Kidney capillary endothelial cell (primary cell): Measurements from ENCODE around the gene NKAIN2.

Source experiments
- DNase-seq: peaks from one replicate; pipeline ENCODE4 v3.0.0-alpha.2; 2018; ENCODE audit warnings: low spot score

NKAIN2 gene

GRCh38 chr6:124599656-124600055 lies 796.0 kb downstream of the NKAIN2 start:
- no peak for DNase-seq

GRCh38 chr6:124604719-124605118 lies 801.1 kb downstream of the NKAIN2 start:
- DNase-seq: no peak

- DNase-seq: no peak
Measured at GRCh38 chr6:124607119-124607627, 803.5 kb downstream of the NKAIN2 start.

GRCh38 chr6:124613031-124613430 lies 809.4 kb downstream of the NKAIN2 start:
- no peak for DNase-seq

- DNase-seq: no peak
Measured at GRCh38 chr6:124622351-124622750, 818.7 kb downstream of the NKAIN2 start.

GRCh38 chr6:124633655-124634054 lies 830.0 kb downstream of the NKAIN2 start:
- no peak for DNase-seq

- no peak for DNase-seq
Measured at GRCh38 chr6:124640432-124640831, 836.8 kb downstream of the NKAIN2 start.

- DNase-seq: no peak
Measured at GRCh38 chr6:124655866-124656265, 852.2 kb downstream of the NKAIN2 start.

- DNase-seq: no peak
Measured at GRCh38 chr6:124658053-124658452, 854.4 kb downstream of the NKAIN2 start.

- no peak for DNase-seq
Measured at GRCh38 chr6:124659427-124659826, 855.8 kb downstream of the NKAIN2 start.

- no peak for DNase-seq
Measured at GRCh38 chr6:124660185-124660584, 856.5 kb downstream of the NKAIN2 start.

- DNase-seq: no peak
Measured at GRCh38 chr6:124661097-124661661, 857.5 kb downstream of the NKAIN2 start.

- DNase-seq: no peak
Measured at GRCh38 chr6:124668028-124668427, 864.4 kb downstream of the NKAIN2 start.

GRCh38 chr6:124669713-124670480 lies 866.2 kb downstream of the NKAIN2 start:
- no peak for DNase-seq

- DNase-seq: no peak
Measured at GRCh38 chr6:124670801-124671200, 867.1 kb downstream of the NKAIN2 start.

GRCh38 chr6:124671324-124671723 lies 867.7 kb downstream of the NKAIN2 start:
- DNase-seq: no peak

- DNase-seq: no peak
Measured at GRCh38 chr6:124674042-124674441, 870.4 kb downstream of the NKAIN2 start.

- DNase-seq: no peak
Measured at GRCh38 chr6:124676033-124676432, 872.4 kb downstream of the NKAIN2 start.

- no peak for DNase-seq
Measured at GRCh38 chr6:124677874-124678273, 874.2 kb downstream of the NKAIN2 start.

- DNase-seq: no peak
Measured at GRCh38 chr6:124679387-124679786, 875.7 kb downstream of the NKAIN2 start.

GRCh38 chr6:124682751-124683150 lies 879.1 kb downstream of the NKAIN2 start:
- no peak for DNase-seq

GRCh38 chr6:124683507-124683906 lies 879.8 kb downstream of the NKAIN2 start:
- no peak for DNase-seq

- DNase-seq: no peak
Measured at GRCh38 chr6:124684621-124685020, 881.0 kb downstream of the NKAIN2 start.

- DNase-seq: no peak
Measured at GRCh38 chr6:124688369-124688768, 884.7 kb downstream of the NKAIN2 start.
